Esophagus squamous epithelium (tissue), 4 donors: ENCODE measurements around the gene FSTL4.

Experiments
- CTCF ChIP-seq, 6 experiments: fragments of 450-650 bp in 4 of 6; fragments of 200-600 bp in 2 of 6; sonication (generic) in 2 of 6; IDR thresholded peaks; one replicate each; pipeline ENCODE4 v1.5.1; 2016 to 2019; ENCODE audit warnings: antibody characterized with exemption in 6 of 6, mild to moderate bottlenecking in 4 of 6, moderate library complexity in 4 of 6
- POLR2A ChIP-seq, 4 donors: fragments of 450-650 bp; IDR thresholded peaks; one replicate each; pipeline ENCODE4 v1.6.1; 2017; ENCODE audit warnings: antibody characterized with exemption in 4 of 4, mild to moderate bottlenecking in 4 of 4, moderate library complexity in 3 of 4

GRCh38 chr5:133390416-133391353 lies 221.7 kb downstream of the FSTL4 start:
- no peak for TF ChIP-seq POLR2A (IDR thresholded peaks at IDR 0.05)
- no peak for TF ChIP-seq CTCF (IDR thresholded peaks at IDR 0.05)
